SW 1271 (cell line): Measurements from ENCODE around the gene CDH23.

Experiments
- DNase-seq, 2 experiments: peaks; one replicate each; lab custom pipeline; 2025; lab: John Stamatoyannopoulos, UW

Gene CDH23

GRCh38 chr10:71392791-71393781 lies 3.6 kb upstream of the CDH23 start:
- no peak for DNase-seq

DNA sequence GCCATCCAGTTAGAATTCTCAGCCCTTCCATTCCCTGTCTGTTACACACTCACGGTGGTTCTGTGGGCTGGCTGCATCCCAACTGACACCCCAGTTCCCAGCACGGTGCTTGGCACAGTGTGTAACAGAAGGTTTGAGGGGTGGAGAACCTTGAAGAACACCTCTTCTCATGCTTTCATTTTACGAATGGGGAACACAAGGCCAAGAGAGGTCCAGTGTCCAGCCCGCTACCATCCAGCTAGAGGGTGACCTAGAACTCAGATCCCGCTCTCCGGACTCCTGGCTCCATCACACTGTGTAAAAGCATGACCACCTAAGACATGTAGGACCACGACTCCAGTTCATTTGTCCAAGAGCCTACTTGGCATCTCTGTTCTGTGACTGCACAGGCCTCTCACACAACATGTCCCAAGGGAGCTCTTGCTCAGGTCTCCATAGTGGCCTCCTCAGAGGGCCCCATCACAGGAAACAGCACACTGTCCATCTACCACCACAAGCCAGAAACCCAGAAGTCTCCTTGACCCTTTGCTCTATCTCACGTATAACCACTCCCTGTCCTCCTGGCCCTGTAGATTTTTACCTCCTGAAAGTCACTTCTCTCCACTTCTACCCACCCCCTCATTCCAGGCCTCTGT lies 2.8 kb upstream of the CDH23 start:
- no peak for DNase-seq

- no peak for DNase-seq
Measured at GRCh38 chr10:71394926-71395562, 1.7 kb upstream of the CDH23 start.

DNA sequence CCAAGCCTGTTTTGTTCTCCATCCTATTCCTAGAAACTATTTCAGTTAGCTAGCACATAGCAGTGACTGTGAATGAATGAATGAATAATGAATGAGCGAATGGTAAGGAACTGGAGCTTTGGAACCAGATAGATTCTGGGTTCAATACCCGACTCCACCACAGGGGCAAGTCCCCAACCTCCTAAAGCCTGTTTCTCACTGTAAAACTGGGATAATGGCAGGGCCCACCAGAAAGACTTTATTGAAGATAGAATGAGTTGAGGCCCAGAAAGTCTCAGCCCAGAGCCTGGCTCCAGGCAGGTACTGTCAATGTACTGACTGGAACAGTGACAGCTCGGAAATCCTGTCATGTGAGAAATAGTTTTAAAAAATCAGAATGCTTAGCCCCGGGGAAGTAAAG lies 1.1 kb upstream of the CDH23 start:
- DNase-seq = no peak

DNA sequence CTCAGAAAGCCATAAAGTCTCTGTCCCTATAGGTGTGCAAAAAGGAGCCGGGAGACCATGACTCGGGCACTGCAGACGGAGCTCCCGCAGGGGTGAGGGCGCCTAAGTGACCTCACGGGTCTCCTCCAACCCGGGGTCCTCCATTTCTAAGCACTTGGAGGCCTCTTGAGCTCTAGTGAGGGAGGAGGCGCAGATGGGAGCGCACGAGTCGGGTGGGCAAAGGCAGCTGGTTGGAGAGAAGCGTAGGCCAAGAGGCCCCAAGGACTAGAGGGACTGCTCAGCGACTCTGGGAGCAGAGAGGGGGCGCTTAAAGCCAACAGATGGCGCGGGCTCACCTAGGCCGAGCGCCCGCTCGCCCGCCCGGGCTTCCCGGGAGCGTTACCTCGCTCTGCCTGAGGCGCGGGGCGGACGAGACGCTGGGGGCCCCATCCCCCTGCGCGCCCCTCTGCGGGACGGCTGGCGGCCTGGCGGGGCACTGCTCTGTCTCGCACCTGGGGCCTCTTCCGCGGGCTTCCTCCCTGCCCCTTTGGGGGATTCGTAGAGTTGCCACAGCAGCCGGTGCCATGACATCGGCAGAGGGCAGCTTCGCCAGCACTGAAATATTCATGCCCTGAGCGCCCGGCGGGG lies 523 bp upstream of the CDH23 start:
- DNase-seq = peak in 1 of 2 experiments; percentile 36

DNA sequence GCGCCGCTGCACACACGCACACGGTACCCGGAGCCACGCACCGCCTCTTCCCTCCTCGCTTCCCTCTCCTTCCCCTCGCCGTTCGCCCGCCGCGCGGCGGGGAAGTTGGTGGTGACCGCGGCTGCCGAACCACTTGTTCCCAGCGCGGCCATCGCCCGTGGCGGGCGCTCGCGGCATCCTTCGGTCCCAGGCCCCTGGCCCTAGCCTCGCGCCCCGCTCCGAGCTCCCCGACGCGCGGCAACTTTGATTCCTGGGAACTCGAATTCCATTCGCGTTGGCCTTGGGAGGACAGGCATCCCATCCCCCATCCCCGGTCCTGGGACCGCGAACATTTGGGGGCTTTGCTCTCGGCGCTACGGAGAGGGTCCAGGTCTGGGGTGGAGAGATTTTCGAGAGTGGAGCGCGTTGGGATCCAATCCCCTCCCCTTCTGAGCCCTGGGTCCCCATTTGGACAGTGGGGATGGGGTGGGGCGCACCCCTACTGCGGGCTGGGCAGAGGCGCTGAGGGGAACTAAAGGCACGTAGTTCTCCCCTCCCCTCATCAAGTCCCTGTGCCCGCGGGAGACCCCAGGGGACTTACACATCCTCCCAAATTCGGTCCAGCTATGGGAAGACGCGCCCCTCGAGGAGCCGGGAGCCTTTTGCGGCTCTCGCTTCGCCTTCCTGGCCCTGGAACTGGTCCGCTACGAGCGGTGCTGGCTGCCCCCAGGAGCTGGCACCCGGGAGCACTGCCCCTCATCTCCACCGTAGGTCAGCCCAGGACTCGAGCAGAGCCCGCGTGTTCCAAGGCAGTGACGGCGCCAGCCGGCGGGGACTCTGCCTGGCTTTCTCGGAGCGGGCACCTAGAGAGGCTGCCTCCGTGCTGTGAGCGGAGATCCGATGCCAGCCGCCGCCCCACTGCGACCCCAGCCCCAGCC lies 834 bp downstream of the CDH23 start:
- DNase-seq = no peak

DNA sequence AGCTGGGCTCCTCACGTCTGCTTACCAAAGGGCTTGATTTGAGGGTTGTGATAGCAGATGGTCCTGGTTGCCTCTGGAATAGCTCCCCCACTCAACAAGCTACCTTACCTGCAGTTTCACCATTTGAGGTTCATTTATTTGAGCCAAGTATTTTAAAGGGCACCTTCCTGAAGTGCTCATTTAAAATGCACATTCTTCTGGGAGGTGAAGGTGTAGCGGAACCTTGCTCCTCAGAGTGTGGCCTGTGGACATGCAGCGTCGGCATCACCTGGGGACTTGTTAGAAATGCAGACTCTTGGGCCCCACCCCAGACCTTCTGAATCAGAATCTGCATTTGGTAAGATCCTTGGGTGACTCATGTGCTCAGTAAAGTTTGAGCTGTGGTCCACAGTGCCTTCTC lies 2.3 kb downstream of the CDH23 start:
- no peak for DNase-seq

DNA sequence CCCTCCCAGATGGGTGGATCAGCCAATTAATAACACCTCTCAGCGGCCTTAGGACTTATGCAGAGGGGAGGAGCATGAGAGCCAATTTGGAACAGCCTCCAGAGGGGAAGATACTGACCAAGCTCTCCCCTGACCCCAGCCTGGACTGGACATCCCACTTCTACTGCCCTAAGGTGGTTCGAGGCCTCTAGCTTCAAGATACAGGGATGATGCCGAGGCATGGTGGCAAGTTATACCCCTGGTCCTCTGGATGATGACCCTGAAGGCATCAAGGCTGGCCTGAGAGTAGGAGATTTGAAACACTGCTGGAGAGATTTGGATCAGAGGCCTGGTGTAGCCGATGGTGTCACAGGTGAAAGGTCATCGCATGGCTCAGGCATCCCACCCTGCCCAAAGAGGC lies 3.2 kb downstream of the CDH23 start:
- DNase-seq = no peak

DNA sequence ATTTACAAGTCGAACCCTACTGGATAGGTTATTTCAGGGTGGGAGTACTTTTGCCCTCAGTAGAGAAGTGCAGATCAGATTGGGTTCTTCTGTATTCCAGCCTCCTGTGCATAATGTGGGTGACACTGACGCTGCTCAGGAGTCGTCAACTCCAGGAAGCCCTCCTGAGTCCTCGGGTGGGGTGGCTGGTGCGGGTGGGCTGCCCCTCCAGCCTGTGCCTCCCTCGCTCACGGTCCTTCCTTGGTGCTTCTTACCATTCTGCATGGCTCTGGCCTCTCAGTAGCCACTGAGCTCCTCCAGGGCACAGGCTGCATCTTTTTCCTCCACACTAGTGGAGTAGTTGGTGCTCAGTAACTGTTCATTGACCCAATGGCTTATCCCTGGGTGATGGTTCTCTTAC lies 4.3 kb downstream of the CDH23 start:
- DNase-seq = no peak

DNA sequence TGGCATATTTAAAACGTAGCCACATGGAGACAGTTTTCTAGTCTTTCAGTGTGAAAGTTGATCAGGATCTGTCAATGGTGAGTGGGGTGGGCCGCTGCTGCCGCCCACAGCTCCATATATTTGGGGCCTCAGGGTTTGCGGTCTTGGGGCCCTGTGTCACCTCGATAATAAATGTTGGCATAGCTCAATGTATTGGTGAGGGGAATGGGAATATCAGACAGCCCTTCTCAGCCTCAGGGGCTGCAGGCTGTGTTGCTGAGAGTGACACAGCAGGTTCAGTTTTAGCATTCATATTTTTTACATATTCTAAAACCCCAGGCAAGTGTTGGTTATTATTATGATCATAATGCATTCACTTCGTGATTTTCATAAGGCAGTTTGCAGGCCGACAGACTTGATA lies 5.3 kb downstream of the CDH23 start:
- DNase-seq = no peak

- no peak for DNase-seq
Measured at GRCh38 chr10:71404503-71405295, 8.0 kb downstream of the CDH23 start.

GRCh38 chr10:71406878-71407277 lies 10.2 kb downstream of the CDH23 start:
- no peak for DNase-seq

GRCh38 chr10:71408436-71409225 lies 11.9 kb downstream of the CDH23 start:
- DNase-seq = no peak

DNA sequence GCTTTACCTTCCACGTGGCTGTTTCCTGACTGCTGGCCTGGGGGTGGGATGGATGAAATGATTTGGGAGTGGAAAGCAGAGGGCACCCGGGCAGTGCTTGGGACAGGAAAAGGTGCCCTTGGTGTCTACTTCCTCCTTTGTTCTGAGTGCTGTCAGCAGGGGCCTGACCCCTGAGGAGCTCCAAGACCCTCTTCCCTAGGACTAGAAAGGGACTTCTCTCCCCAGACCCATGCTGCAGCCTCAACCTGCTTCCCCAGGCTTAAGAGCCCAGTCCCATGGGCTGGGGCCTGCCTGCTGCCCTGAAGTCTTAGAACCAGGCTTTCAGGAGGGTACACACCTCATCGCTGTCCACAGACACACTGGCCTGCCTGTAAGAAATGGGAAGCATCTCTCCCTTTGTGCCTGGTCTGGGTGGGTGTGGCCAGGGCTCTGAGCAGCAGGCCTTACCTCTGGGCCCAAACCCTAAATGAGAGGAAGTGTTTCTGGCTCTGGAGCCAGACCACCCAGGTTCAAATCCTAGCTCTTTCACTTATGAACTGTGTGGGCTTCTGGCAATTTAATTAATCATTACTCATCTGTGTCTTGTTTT lies 12.9 kb downstream of the CDH23 start:
- DNase-seq = no peak

GRCh38 chr10:71413581-71413980 lies 16.9 kb downstream of the CDH23 start:
- no peak for DNase-seq

DNA sequence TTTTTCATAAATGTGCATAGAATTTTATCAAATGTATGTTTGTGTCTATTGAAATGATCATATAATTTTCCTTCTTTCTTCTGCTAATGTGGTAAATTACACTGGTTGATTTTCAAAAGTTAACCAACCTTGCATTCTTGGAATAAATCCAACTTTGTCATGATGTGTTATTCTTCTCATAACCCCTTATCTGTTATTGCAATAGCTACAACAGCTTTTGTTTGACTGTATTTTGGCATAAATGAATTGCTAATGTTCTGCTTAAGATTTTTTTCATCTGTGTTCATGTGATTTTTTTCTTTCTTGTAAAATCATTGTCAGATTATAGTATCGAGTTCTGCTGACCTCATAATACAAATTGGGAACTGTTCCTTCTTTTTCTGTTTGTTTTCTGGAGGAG lies 17.6 kb downstream of the CDH23 start:
- no peak for DNase-seq

DNA sequence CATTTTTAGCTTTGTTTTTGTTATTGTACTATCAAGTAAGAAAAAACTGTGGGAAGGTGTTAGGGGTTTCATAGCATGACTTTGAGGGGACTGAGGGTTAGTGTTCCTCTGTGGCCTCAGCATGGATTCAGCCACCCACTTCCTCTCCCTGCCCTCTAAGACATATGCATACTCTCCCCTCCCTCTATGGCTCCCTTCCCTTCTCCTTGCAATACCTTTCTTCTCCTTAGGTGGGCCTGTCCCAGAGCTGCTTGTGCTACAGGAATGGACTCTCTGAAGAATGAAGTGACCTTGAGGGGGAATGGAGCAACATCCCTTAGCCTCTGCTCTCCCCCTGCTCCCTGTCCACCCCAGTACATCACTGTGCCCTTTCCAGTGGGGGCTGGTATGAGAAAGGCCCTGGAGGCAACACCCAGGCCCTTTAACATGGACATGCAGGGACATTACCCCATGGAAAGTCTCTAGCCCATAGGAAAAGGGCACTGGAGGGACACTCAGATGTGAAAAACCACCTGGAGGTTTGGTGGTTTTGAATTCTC lies 22.4 kb downstream of the CDH23 start:
- no peak for DNase-seq

DNA sequence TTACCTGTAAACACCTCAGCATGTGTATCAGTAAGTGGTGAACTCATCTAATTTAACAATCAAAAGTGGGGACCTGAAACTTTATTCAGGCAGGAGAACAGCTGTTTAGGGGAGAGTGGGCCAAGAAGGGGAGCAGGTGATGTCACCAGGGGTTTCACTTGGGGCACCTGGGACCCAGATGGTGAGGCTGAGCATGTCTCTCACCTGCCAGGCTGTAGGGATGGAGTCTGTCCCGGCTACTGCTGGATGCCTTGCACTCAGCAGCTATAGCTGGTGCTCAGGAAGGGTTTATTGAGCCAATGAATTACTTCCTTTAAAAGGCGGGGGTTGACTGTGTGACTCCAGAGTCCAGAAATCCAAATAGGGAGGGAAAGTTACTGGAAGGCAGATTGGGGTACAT lies 23.0 kb downstream of the CDH23 start:
- no peak for DNase-seq

GRCh38 chr10:71421075-71421434 lies 24.3 kb downstream of the CDH23 start:
- DNase-seq = no peak
